ENCODE results near the gene HNRNPA2B1. TPM values are rescaled to one million over a fixed set of nuclear protein-coding genes. Genes with fewer than 3 reads are reported as not detected.

Gene HNRNPA2B1
- total RNA-seq, 2 experiments from 2014 or later = 600 to 996 TPM

GRCh38 chr7:26191233-26191973, 9.1 kb downstream of the HNRNPA2B1 start:
- Mint-ChIP-seq H3K4me1 (peaks cover 87% of the 10 kb centered on the region), H3K27ac (peak overlapping the region; percentile 88), H3K27me3 (no peaks in the 10 kb centered on the region), H3K36me3 (ENCODE audit: low read depth) (peaks cover 86% of the 10 kb centered on the region), H3K9me3 (ENCODE audit: low read depth) (no peaks in the 10 kb centered on the region), H3K4me3 (peak overlapping the region; percentile 33)
- POLR2A ChIA-PET = interaction anchor here (0.8 to 2.8 kb wide), 6 partner anchors 10 to 186 kb away, joined by 5 to 19 read pairs (median 8); partner anchors contain the start of genes CBX3, HNRNPA2B1 and NFE2L3
- CTCF ChIA-PET = interaction anchor here (0.7 to 3.0 kb wide), 10 partner anchors 8 to 299 kb away, joined by 3 to 21 read pairs (median 4); no protein-coding TSS in a partner anchor
- DNase-seq = no peak
- ATAC-seq = no peak
- intact Hi-C loops (cut with DNase I, micrococcal nuclease) = no loop called here

- Mint-ChIP-seq H3K27ac (peak overlapping the region; percentile 52), H3K27me3 (no peaks in the 10 kb centered on the region)
Observed at GRCh38 chr7:26190417-26190869, 10.1 kb downstream of the HNRNPA2B1 start.

GRCh38 chr7:26189697-26190096, 10.8 kb downstream of the HNRNPA2B1 start:
- ATAC-seq = no peak
- intact Hi-C loops (cut with DNase I, micrococcal nuclease) = loop anchor here (2.0 to 5.0 kb wide), 2 partner anchors 99 to 297 kb away; no protein-coding TSS in a partner anchor
- H3K36me3 Mint-ChIP-seq (ENCODE audit: low read depth) = peaks cover 85% of the 10 kb centered on the region
- H3K27me3 Mint-ChIP-seq = no peaks in the 10 kb centered on the region
- CTCF ChIA-PET = interaction anchor here (1.0 to 3.8 kb wide), 8 partner anchors 8 to 297 kb away, joined by 3 to 30 read pairs (median 6); no protein-coding TSS in a partner anchor
- H3K4me1 Mint-ChIP-seq = peaks cover 87% of the 10 kb centered on the region
- DNase-seq = no peak
- POLR2A ChIA-PET = interaction anchor here (0.5 to 3.4 kb wide), 8 partner anchors 9 to 169 kb away, joined by 5 to 68 read pairs (median 19); partner anchors contain the start of genes HNRNPA2B1 and NFE2L3
- H3K27ac Mint-ChIP-seq = peak overlapping the region; percentile 77
- peak overlapping the region; percentile 18 for H3K4me3 Mint-ChIP-seq
- H3K9me3 Mint-ChIP-seq (ENCODE audit: low read depth) = no peaks in the 10 kb centered on the region

More at GRCh38 chr7:26190417-26190869, 10.1 kb downstream of the HNRNPA2B1 start:
- H3K36me3 Mint-ChIP-seq (ENCODE audit: low read depth) = peaks cover 84% of the 10 kb centered on the region
- no peak overlapping the region for H3K4me3 Mint-ChIP-seq
- intact Hi-C loops (cut with DNase I, micrococcal nuclease) = no loop called here
- DNase-seq (no peak), ATAC-seq (no peak)
- H3K4me1 Mint-ChIP-seq = peaks cover 86% of the 10 kb centered on the region
- ChIA-PET CTCF (interaction anchor here (2.5 to 3.8 kb wide), 3 partner anchors 98 to 100 kb away, joined by 9 to 30 read pairs (median 21); no protein-coding TSS in a partner anchor), POLR2A (interaction anchor here (1.8 to 3.4 kb wide), 4 partner anchors 8 to 98 kb away, joined by 10 to 68 read pairs (median 18); partner anchors contain the start of genes CBX3, HNRNPA2B1 and NFE2L3)
- no peaks in the 10 kb centered on the region for H3K9me3 Mint-ChIP-seq (ENCODE audit: low read depth)

DNA sequence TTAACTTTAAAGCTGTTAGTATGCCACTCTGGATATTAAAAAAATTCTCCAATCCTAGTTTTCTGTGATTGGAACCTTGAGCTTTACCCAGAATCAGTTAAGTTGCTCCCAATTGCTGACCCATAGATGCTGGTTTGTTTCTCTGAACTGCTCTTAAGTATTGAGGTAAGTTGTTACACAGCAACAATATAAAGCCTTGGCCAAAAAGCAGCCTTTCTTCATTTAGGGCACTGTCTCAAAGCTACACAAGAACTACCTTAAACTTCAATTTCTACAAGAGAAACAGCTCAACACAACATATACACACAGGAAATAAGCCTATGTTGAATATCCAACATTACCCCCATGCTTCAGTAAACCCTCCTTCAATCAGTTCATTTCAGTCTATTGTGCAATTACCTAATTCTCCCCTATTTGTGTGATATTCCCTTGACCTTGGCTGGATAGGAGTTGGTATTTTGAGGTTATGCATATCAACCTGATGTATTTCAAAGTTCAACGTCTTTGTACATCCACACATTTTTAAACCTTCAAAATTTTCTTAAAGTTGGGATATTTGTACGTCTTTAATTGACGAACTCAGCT, 11.5 kb downstream of the HNRNPA2B1 start:
- H3K4me3 Mint-ChIP-seq = peak overlapping the region; percentile 18
- intact Hi-C loops (cut with DNase I, micrococcal nuclease) = loop anchor here (1.0 to 5.0 kb wide), 4 partner anchors 7 to 297 kb away; no protein-coding TSS in a partner anchor
- peak; percentile 3 for ATAC-seq
- no peak for DNase-seq
- peaks cover 80% of the 10 kb centered on the region for H3K4me1 Mint-ChIP-seq
- no peaks in the 10 kb centered on the region for H3K27me3 Mint-ChIP-seq
- POLR2A ChIA-PET = interaction anchor here (0.5 to 3.4 kb wide), 14 partner anchors 9 to 170 kb away, joined by 3 to 68 read pairs (median 12); partner anchors contain the start of genes CBX3, HNRNPA2B1 and NFE2L3
- peaks cover 85% of the 10 kb centered on the region for H3K36me3 Mint-ChIP-seq (ENCODE audit: low read depth)
- CTCF ChIA-PET = interaction anchor here (0.6 to 3.8 kb wide), 13 partner anchors 9 to 296 kb away, joined by 3 to 30 read pairs (median 5); no protein-coding TSS in a partner anchor
- H3K9me3 Mint-ChIP-seq (ENCODE audit: low read depth) = no peaks in the 10 kb centered on the region
- H3K27ac Mint-ChIP-seq = peak overlapping the region; percentile 77

- Mint-ChIP-seq H3K9me3 (ENCODE audit: low read depth) (no peaks in the 10 kb centered on the region), H3K27me3 (no peaks in the 10 kb centered on the region), H3K4me1 (peaks cover 76% of the 10 kb centered on the region), H3K36me3 (ENCODE audit: low read depth) (peaks cover 84% of the 10 kb centered on the region), H3K4me3 (no peak overlapping the region), H3K27ac (peak overlapping the region; percentile 77)
- ChIA-PET POLR2A (interaction anchor here (0.6 to 3.4 kb wide), 15 partner anchors 9 to 106 kb away, joined by 3 to 68 read pairs (median 7); partner anchors contain the start of genes CBX3, HNRNPA2B1 and NFE2L3), CTCF (interaction anchor here (0.6 to 3.8 kb wide), 14 partner anchors 8 to 296 kb away, joined by 3 to 30 read pairs (median 6); partner anchors contain the start of gene NFE2L3)
- intact Hi-C loops (cut with DNase I, micrococcal nuclease) = loop anchor here (1.0 to 5.0 kb wide), 4 partner anchors 8 to 296 kb away; no protein-coding TSS in a partner anchor
- DNase-seq (no peak), ATAC-seq (peak; percentile 12)
Observed at GRCh38 chr7:26188206-26188956, 12.2 kb downstream of the HNRNPA2B1 start.

DNA sequence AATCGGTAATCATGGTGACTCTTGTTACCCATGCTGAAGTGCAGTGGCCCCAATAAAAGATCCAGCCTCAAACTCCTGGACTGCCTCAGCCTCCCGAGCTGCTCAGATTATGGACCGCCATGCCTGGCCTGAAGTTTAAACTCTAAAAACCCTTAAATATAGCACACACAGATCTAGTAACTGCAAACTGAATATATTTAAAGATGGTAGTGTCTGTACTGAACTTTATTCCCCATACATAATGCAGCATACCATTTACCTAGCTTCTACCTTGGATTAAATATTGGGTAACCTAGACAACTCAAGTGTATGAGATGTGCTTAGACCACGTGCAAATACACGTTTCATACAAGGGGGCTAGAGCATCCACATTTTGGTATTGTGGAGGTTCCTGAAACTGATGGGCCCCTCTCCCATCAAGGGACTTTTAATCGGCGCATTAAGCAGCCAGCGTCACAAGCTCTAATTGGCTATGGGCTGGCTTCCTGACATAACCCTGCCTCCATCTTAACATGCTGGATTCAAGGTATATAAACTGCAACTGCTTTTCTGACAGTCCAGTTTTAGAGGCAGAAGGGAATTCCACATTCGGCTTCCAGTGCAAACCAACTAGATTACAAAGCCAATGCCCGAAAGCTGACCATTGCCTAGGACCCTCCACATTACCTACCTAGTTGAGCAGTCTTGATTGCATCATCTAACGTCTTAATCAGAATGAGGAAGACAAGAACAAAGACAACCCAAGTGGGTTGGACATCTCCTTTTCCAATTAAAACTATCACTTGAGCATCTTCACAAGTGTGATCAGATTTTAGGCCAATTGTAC, 13.0 kb downstream of the HNRNPA2B1 start:
- ATAC-seq = peak; percentile 21
- ChIA-PET CTCF (interaction anchor here (0.7 to 3.8 kb wide), 12 partner anchors 10 to 295 kb away, joined by 3 to 30 read pairs (median 6); partner anchors contain the start of gene NFE2L3), POLR2A (interaction anchor here (0.6 to 3.4 kb wide), 13 partner anchors 7 to 106 kb away, joined by 3 to 68 read pairs (median 16); partner anchors contain the start of genes HNRNPA2B1 and NFE2L3)
- Mint-ChIP-seq H3K27me3 (no peaks in the 10 kb centered on the region), H3K36me3 (ENCODE audit: low read depth) (peaks cover 76% of the 10 kb centered on the region), H3K27ac (peak overlapping the region; percentile 77), H3K4me3 (peak overlapping the region; percentile 14), H3K9me3 (ENCODE audit: low read depth) (no peaks in the 10 kb centered on the region), H3K4me1 (peaks cover 68% of the 10 kb centered on the region)
- no peak for DNase-seq
- intact Hi-C loops (cut with DNase I, micrococcal nuclease) = loop anchor here (1.0 to 5.0 kb wide), 6 partner anchors 9 to 295 kb away; no protein-coding TSS in a partner anchor

DNA sequence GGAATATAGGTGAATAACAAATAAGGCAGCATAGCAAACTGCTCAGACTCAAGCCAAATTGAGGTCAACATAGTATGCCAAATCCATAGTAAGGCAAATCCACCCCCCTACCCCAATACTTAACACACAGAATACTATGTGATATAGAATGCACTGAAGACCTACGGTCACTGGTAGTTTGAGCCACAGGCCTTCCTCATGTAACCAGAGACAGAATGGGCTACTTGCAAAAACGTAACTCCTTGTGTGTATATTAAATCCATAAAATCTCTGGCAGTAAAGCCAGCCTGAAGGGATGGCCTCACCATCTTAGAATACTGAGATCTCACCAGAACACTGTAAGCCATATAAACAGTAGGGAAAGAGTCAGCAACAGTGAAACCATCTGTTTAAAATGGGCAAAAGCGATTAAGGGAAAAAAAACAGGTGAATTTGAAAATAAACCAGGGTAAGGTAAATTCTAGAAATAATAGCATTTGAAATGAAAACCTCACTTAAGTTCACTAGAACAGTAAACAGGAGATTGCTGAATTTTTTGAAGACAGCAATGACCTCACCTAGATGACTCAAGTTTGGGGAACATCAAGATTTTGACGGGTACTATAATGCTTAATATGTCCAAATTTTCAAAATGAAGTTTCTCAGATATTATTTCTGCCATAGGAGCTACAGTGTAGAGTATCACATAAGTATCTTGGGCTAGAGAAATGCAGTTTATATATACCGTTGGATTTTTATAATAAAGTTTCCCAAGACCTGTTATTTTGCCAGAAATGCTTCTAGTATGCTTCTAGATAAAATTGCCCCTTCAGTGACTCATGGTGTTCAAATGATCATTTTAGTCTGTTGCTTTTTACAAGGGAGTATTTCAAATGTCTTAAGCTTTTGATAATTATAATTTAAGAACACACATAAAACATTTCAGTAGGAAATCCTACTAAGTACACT, 13.9 kb downstream of the HNRNPA2B1 start:
- Mint-ChIP-seq H3K27ac (peak overlapping the region; percentile 77), H3K4me1 (peaks cover 63% of the 10 kb centered on the region), H3K36me3 (ENCODE audit: low read depth) (peaks cover 69% of the 10 kb centered on the region), H3K27me3 (no peaks in the 10 kb centered on the region), H3K4me3 (no peak overlapping the region), H3K9me3 (ENCODE audit: low read depth) (no peaks in the 10 kb centered on the region)
- intact Hi-C loops (cut with DNase I, micrococcal nuclease) = loop anchor here in 1 of 2 experiments (1.0 to 5.0 kb wide), 4 partner anchors 11 to 294 kb away; no protein-coding TSS in a partner anchor
- ChIA-PET CTCF (interaction anchor here (0.7 to 3.8 kb wide), 7 partner anchors 10 to 294 kb away, joined by 3 to 30 read pairs (median 4); partner anchors contain the start of gene NFE2L3), POLR2A (interaction anchor here (0.6 to 3.4 kb wide), 9 partner anchors 8 to 98 kb away, joined by 3 to 68 read pairs (median 17); partner anchors contain the start of genes HNRNPA2B1 and NFE2L3)
- DNase-seq (no peak), ATAC-seq (peak; percentile 23)

GRCh38 chr7:26185844-26186180, 14.7 kb downstream of the HNRNPA2B1 start:
- Mint-ChIP-seq H3K4me1 (peaks cover 63% of the 10 kb centered on the region), H3K27ac (peak overlapping the region; percentile 81), H3K4me3 (no peak overlapping the region), H3K27me3 (no peaks in the 10 kb centered on the region), H3K9me3 (ENCODE audit: low read depth) (no peaks in the 10 kb centered on the region), H3K36me3 (ENCODE audit: low read depth) (peaks cover 65% of the 10 kb centered on the region)
- ChIA-PET CTCF (interaction anchor here (0.7 to 1.6 kb wide), 4 partner anchors 11 to 293 kb away, joined by 3 to 4 read pairs (median 3); no protein-coding TSS in a partner anchor), POLR2A (interaction anchor here (0.6 to 1.3 kb wide), 5 partner anchors 14 to 175 kb away, joined by 3 to 4 read pairs (median 4); partner anchors contain the start of gene CBX3)
- DNase-seq = no peak
- ATAC-seq = no peak
- intact Hi-C loops (cut with DNase I, micrococcal nuclease) = loop anchor here in 1 of 2 experiments (2.0 to 5.0 kb wide), 2 partner anchors 19 to 294 kb away; no protein-coding TSS in a partner anchor

All from activated CD4-positive, alpha-beta T cell treated with anti-CD3 and anti-CD28 coated beads for 36 hours (primary cell).